GM12878 (cell line): Measurements from ENCODE around the gene ZNF473. TPM values are rescaled to one million over a fixed set of nuclear protein-coding genes. Genes with fewer than 3 reads are reported as not detected.

Source experiments
- BCL11A ChIP-seq: IDR thresholded peaks from 2 replicates; pipeline ENCODE4 v1.6.1; 2011; ENCODE audit warnings: low read depth, low read length
- CBX3 ChIP-seq: fragments of 200-600 bp; sonication (generic); IDR thresholded peaks from 2 replicates; pipeline ENCODE4 v1.6.1; 2016; ENCODE audit warnings: low read depth, borderline replicate concordance
- CREB1 ChIP-seq: IDR thresholded peaks from 2 replicates; pipeline ENCODE4 v1.6.1; 2012; ENCODE audit warnings: low read depth, mild to moderate bottlenecking, inconsistent platforms
- CREM ChIP-seq: IDR thresholded peaks from 2 replicates; pipeline ENCODE4 v1.6.1; 2014; ENCODE audit warnings: antibody characterized with exemption, low read depth
- E4F1 ChIP-seq: fragments of 450-650 bp; IDR thresholded peaks from 2 replicates; pipeline ENCODE4 v1.6.1; 2018; ENCODE audit warnings: borderline replicate concordance, mild to moderate bottlenecking; ENCODE audit not compliant: partially characterized antibody
- EED ChIP-seq: sonication (generic); IDR thresholded peaks from 2 replicates; pipeline ENCODE4 v1.6.1; 2016; ENCODE audit warnings: antibody characterized with exemption, low read depth
- HDAC6 ChIP-seq: fragments of 200-600 bp; sonication (generic); IDR thresholded peaks from one replicate; pipeline ENCODE4 v1.8.0; 2017; ENCODE audit warnings: antibody characterized with exemption; ENCODE audit not compliant: unreplicated experiment
- IKZF2 ChIP-seq, 2 experiments: fragments of 450-650 bp; IDR thresholded peaks; 2 replicates each; pipeline ENCODE4 v1.6.1; 2017; ENCODE audit warnings: mild to moderate bottlenecking in 2 of 2, moderate library complexity in 2 of 2
- JUND ChIP-seq: IDR thresholded peaks from 2 replicates; pipeline ENCODE4 v1.6.1; 2012; ENCODE audit warnings: low read depth, mild to moderate bottlenecking, low read length, improper control_type of control experiment, moderate library complexity
- KLF5 ChIP-seq: fragments of 450-650 bp; IDR thresholded peaks from 2 replicates; pipeline ENCODE4 v1.6.1; 2014; ENCODE audit warnings: mild to moderate bottlenecking; ENCODE audit not compliant: partially characterized antibody
- MEF2A ChIP-seq: IDR thresholded peaks from 2 replicates; pipeline ENCODE4 v1.6.1; 2011; ENCODE audit warnings: low read depth, mild to moderate bottlenecking, low read length, moderate library complexity; ENCODE audit not compliant: insufficient read depth
- MLLT1 ChIP-seq: fragments of 450-650 bp; IDR thresholded peaks from 2 replicates; pipeline ENCODE4 v1.6.1; 2016; ENCODE audit warnings: mild to moderate bottlenecking
- NFIC ChIP-seq: IDR thresholded peaks from 2 replicates; pipeline ENCODE4 v1.6.1; 2012; ENCODE audit warnings: low read depth, mild to moderate bottlenecking, inconsistent platforms, low read length, moderate library complexity
- PAX5 ChIP-seq: IDR thresholded peaks from 2 replicates; pipeline ENCODE4 v1.6.1; 2011; ENCODE audit warnings: low read depth, low read length, borderline replicate concordance
- RAD21 ChIP-seq: IDR thresholded peaks from 2 replicates; pipeline ENCODE4 v1.6.1; 2011; ENCODE audit warnings: mild to moderate bottlenecking, low read depth, low read length, moderate library complexity; ENCODE audit not compliant: insufficient read depth
- RCOR1 ChIP-seq: conservative IDR thresholded peaks from 2 replicates; pipeline ENCODE4 v1.6.1; 2012; ENCODE audit warnings: low read depth, low read length, improper control_type of control experiment
- RFX5 ChIP-seq: IDR thresholded peaks from 2 replicates; pipeline ENCODE4 v1.6.1; 2011; ENCODE audit warnings: low read depth, low read length, improper control_type of control experiment
- RUNX3 ChIP-seq: IDR thresholded peaks from 2 replicates; pipeline ENCODE4 v1.6.1; 2012; ENCODE audit warnings: low read length, inconsistent platforms
- SIX5 ChIP-seq: IDR thresholded peaks from 2 replicates; pipeline ENCODE4 v1.6.1; 2011; ENCODE audit warnings: mild to moderate bottlenecking, low read depth, low read length, moderate library complexity; ENCODE audit not compliant: severe bottlenecking
- SMAD5 ChIP-seq: IDR thresholded peaks from 2 replicates; pipeline ENCODE4 v1.6.1; 2016; ENCODE audit warnings: antibody characterized with exemption, low read depth
- TAF1 ChIP-seq: IDR thresholded peaks from 2 replicates; pipeline ENCODE4 v1.6.1; 2011; ENCODE audit warnings: mild to moderate bottlenecking, low read depth, low read length, borderline replicate concordance
- ZBED1 ChIP-seq: IDR thresholded peaks from 2 replicates; pipeline ENCODE4 v1.6.1; 2016; ENCODE audit warnings: borderline replicate concordance
- polyA plus RNA-seq, 11 experiments: library from polyadenylated mRNA; depleted of rRNA in 4 of 11; unstranded in 6 of 11; stranded (reverse) in 5 of 11; fragments of >200 nt; fragmentation: Nextera tagmentation in 4 of 11; fragmentation: Illumina TruSeq in 1 of 11; extraction: Ambion mirVana in 4 of 11; extraction: Trizol in 1 of 11; gene quantifications; 1 replicate in 1 of 11; 2 replicates in 10 of 11; pipeline versions ENCODE4 v1.2.1 to v1.2.3, GENCODE V29; 2011 to 2016; ENCODE audit warnings: inconsistent platforms in 2 of 11, missing spikeins in 2 of 11, low read depth in 1 of 11
- total RNA-seq, 4 experiments: library from RNA; depleted of rRNA in 3 of 4; stranded (reverse); fragments of >200 nt in 3 of 4; fragmentation: Illumina TruSeq in 1 of 4; extraction: Trizol in 1 of 4; gene quantifications; 2 replicates each; pipeline versions ENCODE4 v1.2.1 to v1.2.3, GENCODE V29; 2013 to 2021
- TF ChIP-seq, protein P1 (sequence below): IDR thresholded peaks from 2 replicates; pipeline ENCODE4 v1.6.1; 2012; ENCODE audit warnings: low read depth, low read length, improper control_type of control experiment
- TF ChIP-seq, protein P2 (sequence below): IDR thresholded peaks from 2 replicates; pipeline ENCODE4 v1.6.1; 2012; ENCODE audit warnings: low read length, inconsistent platforms
- TF ChIP-seq, protein P3 (sequence below): IDR thresholded peaks from 2 replicates; pipeline ENCODE4 v1.6.1; 2011; ENCODE audit warnings: low read depth, low read length, improper control_type of control experiment, borderline replicate concordance

Gene ZNF473
- total and polyA plus RNA-seq, 10 of the 15 experiments (the other 5 are each of a cell fraction or from before 2014, with no cell fraction given): 2.3 to 14.9 (median 6.3) TPM

- TF ChIP-seq, protein P1, sequence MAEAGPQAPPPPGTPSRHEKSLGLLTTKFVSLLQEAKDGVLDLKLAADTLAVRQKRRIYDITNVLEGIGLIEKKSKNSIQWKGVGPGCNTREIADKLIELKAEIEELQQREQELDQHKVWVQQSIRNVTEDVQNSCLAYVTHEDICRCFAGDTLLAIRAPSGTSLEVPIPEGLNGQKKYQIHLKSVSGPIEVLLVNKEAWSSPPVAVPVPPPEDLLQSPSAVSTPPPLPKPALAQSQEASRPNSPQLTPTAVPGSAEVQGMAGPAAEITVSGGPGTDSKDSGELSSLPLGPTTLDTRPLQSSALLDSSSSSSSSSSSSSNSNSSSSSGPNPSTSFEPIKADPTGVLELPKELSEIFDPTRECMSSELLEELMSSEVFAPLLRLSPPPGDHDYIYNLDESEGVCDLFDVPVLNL: no peak
- TF ChIP-seq, protein P2, sequence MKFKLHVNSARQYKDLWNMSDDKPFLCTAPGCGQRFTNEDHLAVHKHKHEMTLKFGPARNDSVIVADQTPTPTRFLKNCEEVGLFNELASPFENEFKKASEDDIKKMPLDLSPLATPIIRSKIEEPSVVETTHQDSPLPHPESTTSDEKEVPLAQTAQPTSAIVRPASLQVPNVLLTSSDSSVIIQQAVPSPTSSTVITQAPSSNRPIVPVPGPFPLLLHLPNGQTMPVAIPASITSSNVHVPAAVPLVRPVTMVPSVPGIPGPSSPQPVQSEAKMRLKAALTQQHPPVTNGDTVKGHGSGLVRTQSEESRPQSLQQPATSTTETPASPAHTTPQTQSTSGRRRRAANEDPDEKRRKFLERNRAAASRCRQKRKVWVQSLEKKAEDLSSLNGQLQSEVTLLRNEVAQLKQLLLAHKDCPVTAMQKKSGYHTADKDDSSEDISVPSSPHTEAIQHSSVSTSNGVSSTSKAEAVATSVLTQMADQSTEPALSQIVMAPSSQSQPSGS: peak; percentile 55; the same call in 1 of the 2 replicates
- no peak for TF ChIP-seq KLF5
- no peak for TF ChIP-seq E4F1
- peak; percentile 77; the same call in 1 of the 2 replicates for TF ChIP-seq PAX5
- TF ChIP-seq EED: peak; percentile 83
- TF ChIP-seq RAD21: no peak
- TF ChIP-seq CREB1: 0 out of 2 replicates have a peak, but pooled peaks have one; percentile 12
- TF ChIP-seq NFIC: peak; percentile 68; the same call in 1 of the 2 replicates
- TF ChIP-seq MEF2A: peak; percentile 95
- TF ChIP-seq CBX3: no peak
- no peak for TF ChIP-seq SIX5
- no peak for TF ChIP-seq HDAC6
- no peak for TF ChIP-seq JUND
- TF ChIP-seq BCL11A: peak; percentile 68; the same call in 1 of the 2 replicates
- no peak for TF ChIP-seq RFX5
- no peak for TF ChIP-seq CREM
- TF ChIP-seq SMAD5: no peak
- no peak for TF ChIP-seq MLLT1
- TF ChIP-seq TAF1: no peak
- TF ChIP-seq, protein P3, sequence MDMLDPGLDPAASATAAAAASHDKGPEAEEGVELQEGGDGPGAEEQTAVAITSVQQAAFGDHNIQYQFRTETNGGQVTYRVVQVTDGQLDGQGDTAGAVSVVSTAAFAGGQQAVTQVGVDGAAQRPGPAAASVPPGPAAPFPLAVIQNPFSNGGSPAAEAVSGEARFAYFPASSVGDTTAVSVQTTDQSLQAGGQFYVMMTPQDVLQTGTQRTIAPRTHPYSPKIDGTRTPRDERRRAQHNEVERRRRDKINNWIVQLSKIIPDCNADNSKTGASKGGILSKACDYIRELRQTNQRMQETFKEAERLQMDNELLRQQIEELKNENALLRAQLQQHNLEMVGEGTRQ: no peak
- no peak for TF ChIP-seq RCOR1
- peak; percentile 59 to 76 for TF ChIP-seq IKZF2 (IDR thresholded peaks at IDR 0.05)
- TF ChIP-seq RUNX3: peak; percentile 98
- TF ChIP-seq ZBED1: no peak
These were observed 21.9 kb upstream of the ZNF473 start (continued) for GRCh38 chr19:50003810-50004419.
